ENCODE data around the gene ARHGAP32.

Gene ARHGAP32

GRCh38 chr11:128938156-128938885 lies 253.8 kb downstream of the ARHGAP32 start:
- in situ Hi-C loops (cut with MboI; ENCODE audit: low sequenced_read_pairs), result no loop called here

GRCh38 chr11:128937480-128937879 lies 254.6 kb downstream of the ARHGAP32 start:
- in situ Hi-C loops (cut with MboI; ENCODE audit: low sequenced_read_pairs), result no loop called here

GRCh38 chr11:128936606-128937251 lies 255.4 kb downstream of the ARHGAP32 start:
- in situ Hi-C loops (cut with MboI; ENCODE audit: low sequenced_read_pairs), result no loop called here

- in situ Hi-C loops (cut with MboI; ENCODE audit: low sequenced_read_pairs), result no loop called here
Observed at GRCh38 chr11:128934926-128935325, 257.2 kb downstream of the ARHGAP32 start.

GRCh38 chr11:128934351-128934750 lies 257.8 kb downstream of the ARHGAP32 start:
- in situ Hi-C loops (cut with MboI; ENCODE audit: low sequenced_read_pairs), result no loop called here

GRCh38 chr11:128933481-128934178 lies 258.5 kb downstream of the ARHGAP32 start:
- in situ Hi-C loops (cut with MboI; ENCODE audit: low sequenced_read_pairs), result no loop called here

GRCh38 chr11:128931668-128932067 lies 260.5 kb downstream of the ARHGAP32 start:
- in situ Hi-C loops (cut with MboI; ENCODE audit: low sequenced_read_pairs), result no loop called here

GRCh38 chr11:128931066-128931465 lies 261.1 kb downstream of the ARHGAP32 start:
- in situ Hi-C loops (cut with MboI; ENCODE audit: low sequenced_read_pairs), result no loop called here

GRCh38 chr11:128929991-128930390 lies 262.1 kb downstream of the ARHGAP32 start:
- in situ Hi-C loops (cut with MboI; ENCODE audit: low sequenced_read_pairs), result no loop called here

GRCh38 chr11:128929468-128929867 lies 262.7 kb downstream of the ARHGAP32 start:
- in situ Hi-C loops (cut with MboI; ENCODE audit: low sequenced_read_pairs), result no loop called here

GRCh38 chr11:128928400-128928799 lies 263.7 kb downstream of the ARHGAP32 start:
- in situ Hi-C loops (cut with MboI; ENCODE audit: low sequenced_read_pairs), result no loop called here

GRCh38 chr11:128927683-128928336 lies 264.3 kb downstream of the ARHGAP32 start:
- in situ Hi-C loops (cut with MboI; ENCODE audit: low sequenced_read_pairs), result no loop called here

GRCh38 chr11:128927108-128927461 lies 265.0 kb downstream of the ARHGAP32 start:
- in situ Hi-C loops (cut with MboI; ENCODE audit: low sequenced_read_pairs), result no loop called here

- in situ Hi-C loops (cut with MboI; ENCODE audit: low sequenced_read_pairs), result no loop called here
Observed at GRCh38 chr11:128926437-128927107, 265.6 kb downstream of the ARHGAP32 start.

GRCh38 chr11:128926000-128926399 lies 266.1 kb downstream of the ARHGAP32 start:
- in situ Hi-C loops (cut with MboI; ENCODE audit: low sequenced_read_pairs), result no loop called here

GRCh38 chr11:128925250-128925600 lies 266.9 kb downstream of the ARHGAP32 start:
- in situ Hi-C loops (cut with MboI; ENCODE audit: low sequenced_read_pairs), result no loop called here

GRCh38 chr11:128924510-128925249 lies 267.4 kb downstream of the ARHGAP32 start:
- in situ Hi-C loops (cut with MboI; ENCODE audit: low sequenced_read_pairs), result no loop called here

- in situ Hi-C loops (cut with MboI; ENCODE audit: low sequenced_read_pairs), result no loop called here
Observed at GRCh38 chr11:128924104-128924503, 268.0 kb downstream of the ARHGAP32 start.

GRCh38 chr11:128921793-128922192 lies 270.3 kb downstream of the ARHGAP32 start:
- in situ Hi-C loops (cut with MboI; ENCODE audit: low sequenced_read_pairs), result no loop called here

- in situ Hi-C loops (cut with MboI; ENCODE audit: low sequenced_read_pairs), result no loop called here
Observed at GRCh38 chr11:128920666-128921065, 271.5 kb downstream of the ARHGAP32 start.
